Thoracic aorta (tissue), 2 donors: ENCODE measurements around the gene CFAP100. TPM values are rescaled to one million over a fixed set of nuclear protein-coding genes. Genes with fewer than 3 reads are reported as not detected.

ENCODE experiments used
- ATAC-seq: fragments of 150-250 bp; one replicate; pipeline ENCODE4 v1.8.0; 2017; ENCODE audit warnings: low read depth; ENCODE audit not compliant: insufficient number of reproducible peaks, low FRiP score
- DNase-seq: peaks from one replicate; pipeline ENCODE4 v3.0.0-alpha.2; 2020; ENCODE audit warnings: low spot score
- H3K27ac ChIP-seq, 2 donors: fragments of 200-600 bp; sonication (generic); 1 replicate in 1 of 2; 2 replicates in 1 of 2; pipeline ENCODE4 v1.5.1; 2016; ENCODE audit warnings: mild to moderate bottlenecking in 2 of 2, moderate library complexity in 2 of 2
- H3K27me3 ChIP-seq: fragments of 200-600 bp; sonication (generic); replicated peaks from 2 replicates; pipeline ENCODE4 v1.6.0; 2016; ENCODE audit warnings: mild to moderate bottlenecking; ENCODE audit not compliant: insufficient read depth
- H3K36me3 ChIP-seq: fragments of 200-600 bp; sonication (generic); one replicate; pipeline ENCODE4 v1.5.1; 2016
- H3K4me1 ChIP-seq, 2 donors: fragments of 200-600 bp; sonication (generic); 1 replicate in 1 of 2; 2 replicates in 1 of 2; pipeline versions ENCODE4 v1.5.1 to v1.6.0; 2016; ENCODE audit warnings: low read depth in 2 of 2, mild to moderate bottlenecking in 1 of 2; ENCODE audit not compliant: control insufficient read depth in 1 of 2
- H3K4me3 ChIP-seq: fragments of 200-600 bp; sonication (generic); 2 replicates; pipeline ENCODE4 v1.5.1; 2016; ENCODE audit warnings: mild to moderate bottlenecking
- H3K9me3 ChIP-seq: fragments of 200-600 bp; sonication (generic); 2 replicates; pipeline ENCODE4 v1.5.1; 2016
- CTCF ChIP-seq: fragments of 200-600 bp; sonication (generic); IDR thresholded peaks from one replicate; pipeline ENCODE4 v1.5.1; 2019; ENCODE audit warnings: antibody characterized with exemption
- total RNA-seq, 2 donors: library from RNA; depleted of rRNA; stranded (reverse); fragments of >200 nt; gene quantifications; one replicate each; pipeline versions ENCODE4 v1.1.0 to v1.2.3, GENCODE V29; 2016

Gene CFAP100
- total RNA-seq, 2 donors from 2014 or later, result not detected

GRCh38 chr3:126394977-126395321, 240 bp downstream of the CFAP100 start:
- Histone ChIP-seq H3K27me3 (no peaks in the 10 kb centered on the region), H3K9me3 (no peaks in the 10 kb centered on the region), H3K4me1 (peaks cover 0 to 11% of the 10 kb centered on the region in 2 donors), H3K36me3 (no peaks in the 10 kb centered on the region), H3K27ac (no peak overlapping the region), H3K4me3 (peak overlapping the region; percentile 69)
- ATAC-seq (no peak), DNase-seq (no peak)
- no peak for TF ChIP-seq CTCF

- DNase-seq (no peak), ATAC-seq (no peak)
- H3K4me1 ChIP-seq, result peaks cover 0 to 11% of the 10 kb centered on the region in 2 donors
- no peak overlapping the region for H3K27ac ChIP-seq
- no peaks in the 10 kb centered on the region for H3K36me3 ChIP-seq
- H3K9me3 ChIP-seq, result no peaks in the 10 kb centered on the region
- H3K27me3 ChIP-seq, result no peaks in the 10 kb centered on the region
- H3K4me3 ChIP-seq, result no peak overlapping the region
- no peak for TF ChIP-seq CTCF
These were observed 1.3 kb downstream of the CFAP100 start for GRCh38 chr3:126395846-126396513.

- no peak overlapping the region for H3K27ac ChIP-seq
- ATAC-seq (no peak), DNase-seq (no peak)
- no peak overlapping the region for H3K4me3 ChIP-seq
- H3K27me3 ChIP-seq, result no peaks in the 10 kb centered on the region
- peaks cover 0 to 11% of the 10 kb centered on the region in 2 donors for H3K4me1 ChIP-seq
- H3K36me3 ChIP-seq, result no peaks in the 10 kb centered on the region
- no peaks in the 10 kb centered on the region for H3K9me3 ChIP-seq
- TF ChIP-seq CTCF, result no peak
These were observed 1.8 kb downstream of the CFAP100 start for GRCh38 chr3:126396536-126396935.

GRCh38 chr3:126397610-126398422, 3.1 kb downstream of the CFAP100 start:
- no peak overlapping the region for H3K4me3 ChIP-seq

More at GRCh38 chr3:126397610-126398422, 3.1 kb downstream of the CFAP100 start:
- no peak for ATAC-seq
- no peaks in the 10 kb centered on the region for H3K9me3 ChIP-seq
- no peak for TF ChIP-seq CTCF
- H3K27me3 ChIP-seq, result no peaks in the 10 kb centered on the region
- H3K27ac ChIP-seq, result no peak overlapping the region
- DNase-seq, result no peak
- H3K4me1 ChIP-seq, result peaks cover 0 to 11% of the 10 kb centered on the region in 2 donors
- no peaks in the 10 kb centered on the region for H3K36me3 ChIP-seq
